C4-2B (cell line): ENCODE data around the gene PPP2R2B.
A peak's percentile ranks its signal among the peaks of the same experiment; 100 is the strongest.

Source experiments
- H3K27ac ChIP-seq: fragments of 450-650 bp; 2 replicates; pipeline ENCODE4 v1.5.1; 2017
- CTCF ChIP-seq: fragments of 450-650 bp; conservative IDR thresholded peaks from 2 replicates; pipeline ENCODE4 v1.5.1; 2017; ENCODE audit warnings: mild to moderate bottlenecking
- ZFX ChIP-seq: fragments of 450-650 bp; IDR thresholded peaks from 2 replicates; pipeline ENCODE4 v1.6.1; 2017

The PPP2R2B gene

GRCh38 chr5:146549615-146550014 lies 328.9 kb downstream of the PPP2R2B start:
- H3K27ac ChIP-seq: no peak overlapping the region
- TF ChIP-seq ZFX: no peak
- TF ChIP-seq CTCF: no peak

- no peak overlapping the region for H3K27ac ChIP-seq
These were observed 329.6 kb downstream of the PPP2R2B start for GRCh38 chr5:146548781-146549449.

GRCh38 chr5:146544232-146544631 lies 334.3 kb downstream of the PPP2R2B start:
- H3K27ac ChIP-seq: no peak overlapping the region
- TF ChIP-seq CTCF: no peak
- no peak for TF ChIP-seq ZFX

More at GRCh38 chr5:146548781-146549449, 329.6 kb downstream of the PPP2R2B start:
- TF ChIP-seq ZFX (no peak), CTCF (no peak)

- TF ChIP-seq CTCF (peak; percentile 94), ZFX (no peak)
- H3K27ac ChIP-seq: no peak overlapping the region
These were observed 336.4 kb downstream of the PPP2R2B start for GRCh38 chr5:146541958-146542849.

GRCh38 chr5:146540414-146540813 lies 338.1 kb downstream of the PPP2R2B start:
- TF ChIP-seq CTCF (no peak), ZFX (no peak)
- H3K27ac ChIP-seq: no peak overlapping the region

- TF ChIP-seq CTCF: no peak
- no peak overlapping the region for H3K27ac ChIP-seq
These were observed 338.6 kb downstream of the PPP2R2B start for GRCh38 chr5:146539973-146540372.

GRCh38 chr5:146538432-146538831 lies 340.1 kb downstream of the PPP2R2B start:
- TF ChIP-seq ZFX: no peak
- no peak for TF ChIP-seq CTCF
- no peak overlapping the region for H3K27ac ChIP-seq
